Activated CD4-positive, alpha-beta T cell treated with anti-CD3 and anti-CD28 coated beads for 36 hours (primary cell): Measurements from ENCODE around the gene GJA3. TPM values are rescaled to one million over a fixed set of nuclear protein-coding genes. Genes with fewer than 3 reads are reported as not detected.
A peak's percentile ranks its signal among the peaks of the same experiment; 100 is the strongest.

Experiments used
- ATAC-seq: fragments of 200-7000 bp; cut with Tn5 transposase; one replicate; pipeline ENCODE4 v1.10.0; 2021; ENCODE audit warnings: mild to moderate bottlenecking, moderate library complexity
- CTCF ChIA-PET: fragments of 350-600 bp; sonication (Branson Sonifier 250); formaldehyde crosslinking; loops from one replicate; lab custom pipeline; 2021; ENCODE audit warnings: antibody characterized with exemption; lab: Charles Lee
- POLR2A ChIA-PET: fragments of 350-600 bp; sonication (Branson Sonifier 250); formaldehyde crosslinking; loops from one replicate; lab custom pipeline; 2021; ENCODE audit warnings: antibody characterized with exemption, inconsistent platforms; lab: Charles Lee
- DNase-seq: peaks from one replicate; pipeline ENCODE4 v3.0.0-alpha.2; 2020
- H3K27ac Mint-ChIP-seq: one replicate; pipeline ENCODE4 v1.8.0; 2021; ENCODE audit warnings: mixed read lengths
- H3K27me3 Mint-ChIP-seq: one replicate; pipeline ENCODE4 v1.8.0; 2021; ENCODE audit warnings: mixed read lengths
- H3K36me3 Mint-ChIP-seq: one replicate; pipeline ENCODE4 v1.8.0; 2021; ENCODE audit warnings: low read depth, mixed read lengths
- H3K4me1 Mint-ChIP-seq: one replicate; pipeline ENCODE4 v1.8.0; 2021; ENCODE audit warnings: mixed read lengths
- H3K4me3 Mint-ChIP-seq: one replicate; pipeline ENCODE4 v1.8.0; 2021; ENCODE audit warnings: mild to moderate bottlenecking, moderate library complexity, mixed read lengths
- H3K9me3 Mint-ChIP-seq: one replicate; pipeline ENCODE4 v1.8.0; 2021; ENCODE audit warnings: low read depth, mixed read lengths
- intact Hi-C, 2 experiments: fragments of 100-400 bp; cut with DNase I in 1 of 2; cut with micrococcal nuclease in 1 of 2; formaldehyde crosslinking; loops; one replicate each; pipeline versions ENCODE4 v1.14.2 to v1.15.1; 2022 to 2024; cut with DNase I, micrococcal nuclease
- total RNA-seq, 2 experiments: library from RNA; stranded (reverse); gene quantifications; one replicate each; pipeline ENCODE4 v1.2.3, GENCODE V29; 2021

Gene GJA3
- total RNA-seq, 2 experiments from 2014 or later = 0.26 to 0.32 TPM

DNA sequence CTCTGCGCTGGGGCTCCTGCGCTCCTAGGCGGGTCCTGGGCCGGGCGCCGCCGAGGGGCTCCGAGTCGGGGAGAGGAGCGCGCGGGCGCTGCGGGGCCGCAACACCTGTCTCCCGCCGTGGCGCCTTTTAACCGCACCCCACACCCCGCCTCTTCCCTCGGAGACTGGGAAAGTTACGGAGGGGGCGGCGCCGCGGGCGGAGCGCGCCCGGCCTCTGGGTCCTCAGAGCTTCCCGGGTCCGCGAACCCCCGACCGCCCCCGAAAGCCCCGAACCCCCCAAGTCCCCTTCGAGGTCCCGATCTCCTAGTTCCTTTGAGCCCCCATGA is 31.9 kb upstream of the GJA3 start, which contains the start of gene GJB2:
Gene GJB2 (minus strand): TSS at position 103 of the 326 bp plus-strand sequence. CDS start 3,357 bp downstream, outside the sequence.
- peak within 1 kb of the TSS; percentile 65 for H3K4me3 Mint-ChIP-seq
- no peak for ATAC-seq
- peaks cover 48% of the 10 kb centered on the region for H3K27me3 Mint-ChIP-seq
- H3K27ac Mint-ChIP-seq = no peak within 1 kb of the TSS
- no peaks in the 10 kb centered on the region for H3K9me3 Mint-ChIP-seq
- POLR2A ChIA-PET = no interaction called here
- intact Hi-C loops = loop anchor here (5.0 to 10.0 kb wide), 2 partner anchors 510 to 732 kb away; partner anchors contain the start of gene IL17D (in 2 of the 2)
- DNase-seq = peak; percentile 47
- no peaks in the 10 kb centered on the region for H3K36me3 Mint-ChIP-seq
- CTCF ChIA-PET = interaction anchor here (0.7 kb wide), 1 partner anchor 10 kb away, joined by 4 read pairs; no protein-coding TSS in a partner anchor
- peaks cover 20% of the 10 kb centered on the region for H3K4me1 Mint-ChIP-seq

DNA sequence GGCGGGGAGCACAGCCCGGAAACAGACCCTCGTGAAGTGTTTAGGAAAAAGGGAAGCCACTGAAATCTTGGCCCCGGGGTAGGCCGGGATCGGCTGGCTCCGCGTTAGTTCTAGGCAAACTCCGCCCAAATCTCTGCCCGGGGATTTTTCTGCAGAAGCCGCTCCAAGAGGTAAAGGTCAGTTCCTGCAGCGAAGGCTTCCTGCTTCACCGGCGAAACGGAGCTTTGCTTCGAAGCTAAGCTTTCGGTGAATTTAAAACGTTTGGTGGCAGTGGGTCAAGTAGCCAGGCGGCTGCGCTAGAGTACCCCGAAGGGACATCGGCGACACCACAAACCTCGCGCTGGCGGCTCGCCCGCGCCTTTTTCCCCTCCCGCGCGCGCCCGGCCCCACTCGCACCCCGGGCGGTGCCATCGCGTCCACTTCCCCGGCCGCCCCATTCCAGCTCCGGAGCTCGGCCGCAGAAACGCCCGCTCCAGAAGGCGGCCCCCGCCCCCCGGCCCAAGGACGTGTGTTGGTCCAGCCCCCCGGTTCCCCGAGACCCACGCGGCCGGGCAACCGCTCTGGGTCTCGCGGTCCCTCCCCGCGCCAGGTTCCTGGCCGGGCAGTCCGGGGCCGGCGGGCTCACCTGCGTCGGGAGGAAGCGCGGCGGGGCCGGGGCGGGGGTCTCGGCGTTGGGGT is 31.4 kb upstream of the GJA3 start:
- H3K4me3 Mint-ChIP-seq = peak overlapping the region; percentile 65

DNA sequence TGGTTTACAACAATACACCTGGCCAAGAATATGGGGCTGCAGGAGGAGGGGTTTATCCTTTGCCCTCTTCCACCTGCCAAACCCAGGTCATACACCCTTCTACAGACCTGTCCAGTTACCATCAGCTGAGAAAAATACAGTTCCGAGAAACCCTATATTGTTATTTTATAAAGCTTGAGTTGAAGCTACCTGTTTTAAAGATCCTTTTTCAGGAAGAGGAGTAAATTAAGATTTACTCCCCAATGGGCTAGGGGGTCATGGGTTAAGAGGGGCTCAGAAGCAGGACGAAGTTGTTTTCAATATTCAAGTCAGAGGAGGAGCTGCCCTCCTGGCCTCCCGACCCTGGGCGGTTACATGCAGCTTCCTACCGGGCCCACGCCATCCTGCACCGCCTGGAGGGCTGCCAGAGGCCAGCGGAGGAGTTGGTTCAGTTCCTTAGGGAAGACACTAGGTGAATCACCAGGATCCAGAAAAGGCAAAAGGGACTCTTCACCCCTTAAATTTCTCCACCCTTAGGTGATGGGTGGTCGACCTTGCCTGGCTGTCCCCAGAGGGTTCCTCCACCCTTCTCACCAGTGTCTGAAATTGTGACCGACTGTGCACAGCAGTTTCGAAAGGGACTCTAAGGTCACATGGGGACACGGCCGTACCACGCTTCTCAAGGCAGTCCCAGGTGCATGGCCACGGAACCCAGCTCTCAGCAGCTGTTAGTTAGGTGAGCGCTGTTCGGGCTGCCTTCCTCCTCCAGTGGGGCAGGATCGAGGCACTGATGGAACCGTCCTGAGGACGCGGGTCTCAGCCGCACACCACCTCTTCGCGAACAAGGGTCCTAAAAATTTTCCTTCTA is 30.7 kb upstream of the GJA3 start:
- CTCF ChIA-PET = interaction anchor here (0.6 to 1.9 kb wide), 9 partner anchors 9 to 393 kb away, joined by 3 to 6 read pairs (median 4); no protein-coding TSS in a partner anchor
- no peak overlapping the region for H3K27ac Mint-ChIP-seq
- ATAC-seq = no peak
- H3K4me1 Mint-ChIP-seq = peaks cover 18% of the 10 kb centered on the region
- H3K9me3 Mint-ChIP-seq = no peaks in the 10 kb centered on the region
- H3K36me3 Mint-ChIP-seq = no peaks in the 10 kb centered on the region
- peak overlapping the region; percentile 65 for H3K4me3 Mint-ChIP-seq
- POLR2A ChIA-PET = interaction anchor here (0.6 kb wide), 1 partner anchor 71 kb away, joined by 3 read pairs; no protein-coding TSS in a partner anchor
- peaks cover 42% of the 10 kb centered on the region for H3K27me3 Mint-ChIP-seq
- DNase-seq = no peak
- intact Hi-C loops = loop anchor here (5.0 to 10.0 kb wide), 2 partner anchors 511 to 733 kb away; partner anchors contain the start of gene IL17D (in 2 of the 2)

More for the DNA sequence above, 31.4 kb upstream of the GJA3 start:
- Mint-ChIP-seq H3K36me3 (no peaks in the 10 kb centered on the region), H3K27ac (no peak overlapping the region), H3K9me3 (no peaks in the 10 kb centered on the region), H3K27me3 (peaks cover 48% of the 10 kb centered on the region), H3K4me1 (peaks cover 20% of the 10 kb centered on the region)
- ChIA-PET POLR2A (no interaction called here), CTCF (interaction anchor here (0.6 to 1.9 kb wide), 6 partner anchors 10 to 344 kb away, joined by 3 to 6 read pairs (median 4); no protein-coding TSS in a partner anchor)
- intact Hi-C loops = loop anchor here (5.0 to 10.0 kb wide), 2 partner anchors 510 to 733 kb away; partner anchors contain the start of gene IL17D (in 2 of the 2)
- no peak for ATAC-seq
- peak; percentile 52 for DNase-seq

DNA sequence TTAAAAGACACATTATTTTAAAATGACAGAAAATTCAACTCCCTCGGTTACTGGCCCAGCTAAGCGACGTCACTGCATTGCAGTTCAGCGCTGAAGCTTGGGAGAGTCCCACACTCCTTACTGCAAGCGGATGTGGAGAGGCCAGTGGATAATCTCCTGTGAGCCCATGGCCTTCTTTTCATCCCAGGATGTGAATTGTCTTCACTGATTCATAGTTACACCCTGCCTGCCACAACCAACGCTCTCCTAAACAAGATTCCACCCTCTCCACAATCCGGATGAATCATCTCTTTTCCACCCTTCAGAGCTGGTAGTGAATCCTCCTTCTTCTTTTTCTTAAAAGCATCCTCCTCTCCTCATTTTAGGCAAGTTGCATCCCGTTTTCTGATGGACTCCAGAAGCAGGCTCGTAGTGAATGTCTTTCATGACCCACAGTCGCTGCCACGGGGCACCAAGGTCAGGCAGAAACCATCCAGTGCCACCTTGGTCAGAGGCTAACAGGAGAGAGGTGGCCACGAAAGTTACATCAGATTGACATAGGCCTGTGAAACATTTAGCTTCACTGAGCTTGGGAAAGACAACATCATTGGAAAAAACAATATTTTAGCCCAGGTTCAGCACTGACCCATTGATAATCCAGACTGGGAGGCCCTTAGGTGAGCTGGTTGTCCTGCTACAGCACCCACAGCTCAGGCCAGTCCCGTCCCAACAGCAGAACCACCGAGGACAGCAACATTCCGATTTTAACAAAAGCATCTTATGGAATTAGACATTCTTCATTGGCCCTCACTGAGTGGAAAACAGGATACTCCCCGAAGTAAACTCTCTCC is 29.8 kb upstream of the GJA3 start:
- ATAC-seq (no peak), DNase-seq (no peak)
- peaks cover 38% of the 10 kb centered on the region for H3K27me3 Mint-ChIP-seq
- no peak overlapping the region for H3K27ac Mint-ChIP-seq
- ChIA-PET CTCF (interaction anchor here (0.6 to 1.9 kb wide), 8 partner anchors 8 to 394 kb away, joined by 3 to 6 read pairs (median 4); no protein-coding TSS in a partner anchor), POLR2A (no interaction called here)
- H3K36me3 Mint-ChIP-seq = no peaks in the 10 kb centered on the region
- peaks cover 18% of the 10 kb centered on the region for H3K4me1 Mint-ChIP-seq
- intact Hi-C loops = loop anchor here (5.0 to 10.0 kb wide), 2 partner anchors 512 to 734 kb away; partner anchors contain the start of gene IL17D (in 2 of the 2)
- H3K4me3 Mint-ChIP-seq = no peak overlapping the region
- H3K9me3 Mint-ChIP-seq = no peaks in the 10 kb centered on the region

DNA sequence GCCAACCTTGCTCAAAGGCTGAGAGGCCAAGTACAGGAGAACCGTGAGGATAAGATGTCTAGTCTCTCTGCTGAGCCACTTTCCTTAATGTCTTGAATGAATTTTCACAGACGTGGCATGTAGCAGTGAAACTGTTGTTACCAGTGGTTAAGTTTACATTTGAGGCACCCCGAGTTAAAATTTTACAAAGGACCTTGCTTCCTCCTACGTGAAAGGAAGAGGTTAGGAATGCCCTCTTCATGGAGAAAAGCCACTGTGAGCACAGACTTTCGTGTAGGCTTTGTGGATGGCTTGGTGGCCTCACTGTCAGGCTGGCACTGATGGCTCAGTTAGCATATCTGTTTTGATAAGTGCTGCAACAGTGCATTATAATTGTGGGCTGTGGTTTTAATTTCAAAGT is 29.2 kb upstream of the GJA3 start:
- Mint-ChIP-seq H3K4me1 (peaks cover 18% of the 10 kb centered on the region), H3K36me3 (no peaks in the 10 kb centered on the region), H3K4me3 (no peak overlapping the region), H3K27ac (no peak overlapping the region), H3K27me3 (peaks cover 33% of the 10 kb centered on the region), H3K9me3 (no peaks in the 10 kb centered on the region)
- intact Hi-C loops = loop anchor here (5.0 to 10.0 kb wide), 2 partner anchors 512 to 735 kb away; partner anchors contain the start of gene IL17D (in 2 of the 2)
- DNase-seq = no peak
- ChIA-PET POLR2A (no interaction called here), CTCF (interaction anchor here (0.8 kb wide), 2 partner anchors 230 to 289 kb away, joined by 3 read pairs; no protein-coding TSS in a partner anchor)
- ATAC-seq = no peak

DNA sequence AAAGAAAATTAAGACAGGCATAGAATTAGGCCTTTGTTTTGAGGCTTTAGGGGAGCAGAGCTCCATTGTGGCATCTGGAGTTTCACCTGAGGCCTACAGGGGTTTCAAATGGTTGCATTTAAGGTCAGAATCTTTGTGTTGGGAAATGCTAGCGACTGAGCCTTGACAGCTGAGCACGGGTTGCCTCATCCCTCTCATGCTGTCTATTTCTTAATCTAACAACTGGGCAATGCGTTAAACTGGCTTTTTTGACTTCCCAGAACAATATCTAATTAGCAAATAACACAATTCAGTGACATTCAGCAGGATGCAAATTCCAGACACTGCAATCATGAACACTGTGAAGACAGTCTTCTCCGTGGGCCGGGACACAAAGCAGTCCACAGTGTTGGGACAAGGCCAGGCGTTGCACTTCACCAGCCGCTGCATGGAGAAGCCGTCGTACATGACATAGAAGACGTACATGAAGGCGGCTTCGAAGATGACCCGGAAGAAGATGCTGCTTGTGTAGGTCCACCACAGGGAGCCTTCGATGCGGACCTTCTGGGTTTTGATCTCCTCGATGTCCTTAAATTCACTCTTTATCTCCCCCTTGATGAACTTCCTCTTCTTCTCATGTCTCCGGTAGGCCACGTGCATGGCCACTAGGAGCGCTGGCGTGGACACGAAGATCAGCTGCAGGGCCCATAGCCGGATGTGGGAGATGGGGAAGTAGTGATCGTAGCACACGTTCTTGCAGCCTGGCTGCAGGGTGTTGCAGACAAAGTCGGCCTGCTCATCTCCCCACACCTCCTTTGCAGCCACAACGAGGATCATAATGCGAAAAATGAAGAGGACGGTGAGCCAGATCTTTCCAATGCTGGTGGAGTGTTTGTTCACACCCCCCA is 28.1 kb upstream of the GJA3 start:
- Mint-ChIP-seq H3K4me3 (no peak overlapping the region), H3K9me3 (no peaks in the 10 kb centered on the region), H3K36me3 (no peaks in the 10 kb centered on the region), H3K27me3 (peaks cover 22% of the 10 kb centered on the region), H3K4me1 (peaks cover 7% of the 10 kb centered on the region), H3K27ac (no peak overlapping the region)
- ChIA-PET POLR2A (no interaction called here), CTCF (interaction anchor here (0.5 to 3.9 kb wide), 6 partner anchors 8 to 961 kb away, joined by 3 to 21 read pairs (median 3); no protein-coding TSS in a partner anchor)
- intact Hi-C loops = no loop called here
- peak; percentile 44 for DNase-seq
- ATAC-seq = no peak

DNA sequence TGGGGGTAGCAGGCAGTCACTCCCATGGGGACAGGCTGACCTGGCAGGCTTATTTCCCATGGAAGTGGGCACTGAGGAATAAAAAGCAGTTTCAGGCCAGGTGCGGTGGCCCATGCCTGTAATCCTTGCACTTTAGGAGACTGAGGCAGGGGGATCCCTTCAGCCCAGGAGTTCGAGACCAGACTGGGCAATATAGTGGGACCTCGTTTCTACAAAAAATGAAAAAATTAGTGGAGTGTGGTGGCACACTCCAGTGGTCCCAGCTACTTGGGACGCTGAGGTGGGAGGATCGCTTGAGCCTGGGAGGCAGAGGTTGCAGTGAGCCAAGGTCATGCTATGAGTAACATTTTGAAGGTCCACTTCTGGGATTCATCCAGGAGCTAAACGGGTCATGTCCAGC is 25.9 kb upstream of the GJA3 start:
- Mint-ChIP-seq H3K9me3 (no peaks in the 10 kb centered on the region), H3K27ac (no peak overlapping the region), H3K36me3 (no peaks in the 10 kb centered on the region), H3K4me3 (no peak overlapping the region), H3K27me3 (peaks cover 17% of the 10 kb centered on the region), H3K4me1 (peaks cover under 1% of the 10 kb centered on the region)
- POLR2A ChIA-PET = no interaction called here
- no peak for ATAC-seq
- CTCF ChIA-PET = interaction anchor here (0.8 to 3.9 kb wide), 6 partner anchors 9 to 308 kb away, joined by 3 to 21 read pairs (median 4); no protein-coding TSS in a partner anchor
- intact Hi-C loops = no loop called here
- DNase-seq = no peak

DNA sequence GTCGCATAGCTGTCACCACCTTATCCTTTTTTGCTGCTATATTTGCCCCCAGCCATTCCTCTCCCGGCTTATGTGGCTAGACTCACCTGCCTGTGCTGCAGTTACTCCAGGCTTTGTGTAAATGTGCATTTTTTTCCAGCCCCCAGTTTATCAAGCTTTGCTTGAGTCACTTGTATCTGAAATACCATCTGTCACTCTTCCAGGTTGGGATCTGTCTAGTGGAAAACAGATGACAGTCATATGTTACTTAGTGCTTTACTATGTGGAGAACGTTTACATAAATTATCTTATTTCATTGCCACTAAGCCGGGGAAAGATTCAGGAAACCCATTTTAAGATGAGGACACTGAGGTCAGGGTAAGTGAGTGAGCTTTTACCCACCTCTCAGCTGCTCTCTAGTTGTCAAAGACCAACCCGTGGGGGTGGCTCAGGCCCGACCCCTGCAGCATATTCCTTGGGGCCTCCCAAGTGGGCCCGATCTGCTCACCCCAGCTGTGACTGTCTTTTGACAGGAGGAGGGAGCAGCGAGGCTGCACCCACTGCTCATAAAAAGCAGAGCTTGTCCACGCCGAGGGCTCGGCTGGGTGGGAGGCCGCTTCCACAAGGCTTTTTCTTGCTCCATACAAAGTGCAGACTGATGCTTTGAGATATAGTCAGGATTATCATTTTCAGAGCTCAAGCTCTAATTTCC is 24.7 kb upstream of the GJA3 start:
- ChIA-PET POLR2A (no interaction called here), CTCF (interaction anchor here (0.6 to 3.9 kb wide), 7 partner anchors 12 to 1303 kb away, joined by 3 to 21 read pairs (median 4); no protein-coding TSS in a partner anchor)
- intact Hi-C loops = no loop called here

DNA sequence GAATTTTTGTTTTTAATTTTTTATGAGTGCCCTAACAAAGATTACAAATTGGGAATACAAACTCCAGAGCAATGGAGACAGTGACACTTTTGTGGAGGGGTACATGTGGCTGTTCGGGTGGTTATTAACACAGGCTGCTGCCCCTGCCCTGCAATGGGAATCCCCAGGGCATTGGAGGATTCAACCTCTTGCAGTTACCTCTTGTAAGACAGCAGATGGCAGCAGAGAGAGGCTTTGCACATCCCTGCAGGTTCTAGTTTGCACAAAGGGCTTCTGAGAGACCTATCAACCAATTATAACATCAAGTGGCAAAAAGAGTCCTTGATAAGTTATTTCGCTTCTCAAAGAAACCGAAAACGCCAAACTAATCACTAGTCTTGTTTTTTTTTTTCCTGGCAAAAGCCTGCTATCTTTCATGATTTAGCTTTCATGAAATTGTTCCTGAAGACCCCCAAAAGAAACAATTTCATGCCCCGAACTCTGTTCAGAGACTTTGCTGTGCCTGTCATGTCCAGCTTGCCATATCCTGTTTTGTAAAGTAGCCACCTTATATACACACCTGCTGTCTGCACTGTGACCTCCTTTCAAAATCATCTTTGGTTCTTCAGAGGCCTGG is 21.5 kb upstream of the GJA3 start:
- Mint-ChIP-seq H3K9me3 (no peaks in the 10 kb centered on the region), H3K27me3 (peaks cover 31% of the 10 kb centered on the region), H3K27ac (no peak overlapping the region), H3K36me3 (no peaks in the 10 kb centered on the region), H3K4me3 (no peak overlapping the region), H3K4me1 (peaks cover 3% of the 10 kb centered on the region)
- POLR2A ChIA-PET = no interaction called here
- intact Hi-C loops = loop anchor here (1.0 kb wide), 2 partner anchors 307 to 742 kb away; no protein-coding TSS in a partner anchor
- CTCF ChIA-PET = interaction anchor here (0.6 to 3.2 kb wide), 21 partner anchors 9 to 529 kb away, joined by 3 to 31 read pairs (median 4); partner anchors contain the start of gene GJB2
- ATAC-seq (peak; percentile 98), DNase-seq (peak; percentile 64)

More for the DNA sequence above, 24.7 kb upstream of the GJA3 start:
- DNase-seq (no peak), ATAC-seq (no peak)
- no peaks in the 10 kb centered on the region for H3K36me3 Mint-ChIP-seq
- no peaks in the 10 kb centered on the region for H3K4me1 Mint-ChIP-seq
- no peak overlapping the region for H3K4me3 Mint-ChIP-seq
- H3K27me3 Mint-ChIP-seq = peaks cover 14% of the 10 kb centered on the region
- no peaks in the 10 kb centered on the region for H3K9me3 Mint-ChIP-seq
- no peak overlapping the region for H3K27ac Mint-ChIP-seq
